ENCODE data around the gene ALDH3B2.

GRCh38 chr11:67662835-67663531 lies 11.4 kb downstream of the ALDH3B2 start:
- TF ChIP-seq CTCF (IDR thresholded peaks at IDR 0.05) (no peak), POLR2A (IDR thresholded peaks at IDR 0.05) (no peak)
